MCF 10A (cell line): Measurements from ENCODE around the gene CALHM2. TPM values are rescaled to one million over a fixed set of nuclear protein-coding genes. Genes with fewer than 3 reads are reported as not detected.

Experiments used
- BruUV-seq: library from RNA; stranded (reverse); fragments of 400-500 nt; replicated peaks from 2 replicates; lab custom pipeline; 2021; lab: Mats Ljungman, UMichigan
- CTCF ChIA-PET: fragments of 300-600 bp; sonication (Branson Sonifier 250); formaldehyde crosslinking; extraction: SDS; loops from one replicate; lab custom pipeline; 2021; ENCODE audit warnings: antibody characterized with exemption, inconsistent platforms; lab: Yijun Ruan, JAX
- POLR2A ChIA-PET: fragments of 300-600, 350-650 bp; sonication (Branson Sonifier 250); formaldehyde crosslinking; extraction: SDS; loops from one replicate; lab custom pipeline; 2020; ENCODE audit warnings: antibody characterized with exemption, inconsistent platforms; lab: Yijun Ruan, JAX
- DNase-seq: peaks from one replicate; pipeline ENCODE4 v3.0.0-alpha.2; 2018; ENCODE audit not compliant: unreplicated experiment
- H3K27ac Mint-ChIP-seq: one replicate; pipeline ENCODE4 v1.8.0; 2022; ENCODE audit warnings: mild to moderate bottlenecking, low read depth, mixed read lengths; ENCODE audit not compliant: unreplicated experiment
- H3K27me3 Mint-ChIP-seq: one replicate; pipeline ENCODE4 v1.8.0; 2022; ENCODE audit warnings: mixed read lengths; ENCODE audit not compliant: insufficient read depth, unreplicated experiment
- H3K36me3 Mint-ChIP-seq: one replicate; pipeline ENCODE4 v1.8.0; 2022; ENCODE audit warnings: mild to moderate bottlenecking, moderate library complexity, mixed read lengths; ENCODE audit not compliant: insufficient read depth, unreplicated experiment
- H3K4me1 Mint-ChIP-seq: one replicate; pipeline ENCODE4 v1.8.0; 2022; ENCODE audit warnings: mixed read lengths; ENCODE audit not compliant: insufficient read depth, unreplicated experiment
- H3K4me3 Mint-ChIP-seq: one replicate; pipeline ENCODE4 v1.8.0; 2022; ENCODE audit warnings: mild to moderate bottlenecking, moderate library complexity, mixed read lengths; ENCODE audit not compliant: unreplicated experiment
- H3K9me3 Mint-ChIP-seq: one replicate; pipeline ENCODE4 v1.8.0; 2022; ENCODE audit warnings: mixed read lengths; ENCODE audit not compliant: unreplicated experiment
- intact Hi-C: fragments of 100-400 bp; cut with micrococcal nuclease; formaldehyde crosslinking; loops from 2 replicates; pipeline ENCODE4 v1.14.1; 2022
- total RNA-seq: library from RNA; stranded (reverse); gene quantifications from 2 replicates; pipeline ENCODE4 v1.2.3, GENCODE V29; 2022
- TF ChIP-seq, protein P1 (sequence below): fragments of 200-600 bp; IDR thresholded peaks from one replicate; pipeline ENCODE4 v1.8.0; 2022; ENCODE audit warnings: antibody characterized with exemption, mild to moderate bottlenecking; ENCODE audit not compliant: unreplicated experiment

CALHM2 gene
- total RNA-seq, 1 experiment from 2014 or later: 4.2 TPM

DNA sequence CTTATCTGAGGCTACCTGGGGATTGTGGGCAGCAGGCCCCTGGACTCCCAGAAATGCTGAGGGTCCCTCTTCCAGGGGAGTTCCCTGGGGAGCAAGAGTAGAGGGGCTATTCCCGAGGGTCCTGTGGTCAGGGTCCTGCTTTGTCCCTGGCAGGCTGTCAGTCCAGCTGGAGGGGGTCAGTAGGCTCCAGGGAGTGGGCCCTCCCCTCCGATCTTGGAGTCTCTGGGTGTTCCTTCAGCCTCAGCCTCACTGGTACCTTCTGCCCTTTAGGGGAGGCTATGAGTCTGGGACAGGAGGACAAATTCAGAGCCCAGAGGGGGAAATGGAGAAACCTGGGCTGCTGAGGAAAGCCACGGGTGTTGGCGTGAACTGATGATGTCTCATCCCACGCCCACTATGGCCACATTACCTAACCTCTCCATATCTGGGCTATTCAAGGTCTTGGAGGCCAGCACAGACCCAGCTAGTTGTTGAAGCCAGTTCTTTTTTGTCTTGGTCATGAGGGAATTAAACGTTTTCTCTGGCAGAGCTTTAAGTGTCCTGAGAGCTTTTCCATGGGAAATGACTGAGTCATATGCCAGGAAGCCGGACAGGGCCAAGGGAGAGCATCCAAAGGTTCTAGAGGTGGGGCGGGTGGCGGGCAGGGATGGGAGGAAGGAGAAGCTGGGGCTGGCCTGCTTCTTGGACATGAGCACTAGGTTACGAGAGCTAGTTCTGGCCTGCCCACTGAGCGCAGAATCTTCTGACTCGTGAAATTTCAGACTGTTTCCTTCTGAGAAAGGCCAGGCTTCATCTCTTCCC lies 6.2 kb downstream of the CALHM2 start:
- POLR2A ChIA-PET: interaction anchor here (0.6 to 2.2 kb wide), 2 partner anchors 11 to 39 kb away, joined by 3 to 5 read pairs; no protein-coding TSS in a partner anchor
- intact Hi-C loops: loop anchor here (5.0 kb wide), 1 partner anchor 36 kb away; no protein-coding TSS in a partner anchor
- H3K4me1 Mint-ChIP-seq: peaks cover 18% of the 10 kb centered on the region

DNA sequence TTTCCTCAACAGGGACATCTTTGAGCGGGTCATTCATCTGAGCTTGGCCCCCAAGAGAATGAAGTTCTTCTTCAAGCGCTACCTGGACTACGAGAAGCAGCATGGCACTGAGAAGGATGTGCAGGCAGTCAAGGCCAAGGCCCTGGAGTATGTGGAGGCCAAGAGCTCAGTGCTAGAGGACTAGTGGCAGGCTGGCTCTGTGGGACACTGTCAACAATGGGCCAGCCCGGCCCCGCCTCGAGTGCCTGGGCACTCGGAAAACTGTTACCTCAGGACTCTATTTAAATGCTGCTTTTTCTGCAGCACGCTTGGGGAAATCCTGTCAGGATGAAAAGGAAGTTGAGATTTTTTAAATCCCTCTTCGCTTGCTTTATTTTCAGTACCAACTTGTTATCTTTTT lies 6.8 kb downstream of the CALHM2 start:
- intact Hi-C loops: loop anchor here (5.0 kb wide), 1 partner anchor 37 kb away; no protein-coding TSS in a partner anchor
- Mint-ChIP-seq H3K27ac (peak overlapping the region; percentile 31), H3K27me3 (no peaks in the 10 kb centered on the region), H3K9me3 (no peaks in the 10 kb centered on the region), H3K4me3 (no peak overlapping the region), H3K4me1 (peaks cover 12% of the 10 kb centered on the region), H3K36me3 (peaks cover 84% of the 10 kb centered on the region)
- ChIA-PET POLR2A (no interaction called here), CTCF (interaction anchor here (0.6 kb wide), 2 partner anchors 42 to 1274 kb away, joined by 3 read pairs; no protein-coding TSS in a partner anchor)
- DNase-seq: no peak
- no TSS peak for BruUV-seq
- TF ChIP-seq, protein P1, sequence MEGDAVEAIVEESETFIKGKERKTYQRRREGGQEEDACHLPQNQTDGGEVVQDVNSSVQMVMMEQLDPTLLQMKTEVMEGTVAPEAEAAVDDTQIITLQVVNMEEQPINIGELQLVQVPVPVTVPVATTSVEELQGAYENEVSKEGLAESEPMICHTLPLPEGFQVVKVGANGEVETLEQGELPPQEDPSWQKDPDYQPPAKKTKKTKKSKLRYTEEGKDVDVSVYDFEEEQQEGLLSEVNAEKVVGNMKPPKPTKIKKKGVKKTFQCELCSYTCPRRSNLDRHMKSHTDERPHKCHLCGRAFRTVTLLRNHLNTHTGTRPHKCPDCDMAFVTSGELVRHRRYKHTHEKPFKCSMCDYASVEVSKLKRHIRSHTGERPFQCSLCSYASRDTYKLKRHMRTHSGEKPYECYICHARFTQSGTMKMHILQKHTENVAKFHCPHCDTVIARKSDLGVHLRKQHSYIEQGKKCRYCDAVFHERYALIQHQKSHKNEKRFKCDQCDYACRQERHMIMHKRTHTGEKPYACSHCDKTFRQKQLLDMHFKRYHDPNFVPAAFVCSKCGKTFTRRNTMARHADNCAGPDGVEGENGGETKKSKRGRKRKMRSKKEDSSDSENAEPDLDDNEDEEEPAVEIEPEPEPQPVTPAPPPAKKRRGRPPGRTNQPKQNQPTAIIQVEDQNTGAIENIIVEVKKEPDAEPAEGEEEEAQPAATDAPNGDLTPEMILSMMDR: no peak

More for the DNA sequence above, 6.2 kb downstream of the CALHM2 start:
- TSS peak; percentile 65 for BruUV-seq
- Mint-ChIP-seq H3K9me3 (no peaks in the 10 kb centered on the region), H3K27ac (peak overlapping the region; percentile 46), H3K4me3 (no peak overlapping the region), H3K36me3 (peaks cover 80% of the 10 kb centered on the region), H3K27me3 (no peaks in the 10 kb centered on the region)
- TF ChIP-seq, protein P1: no peak
- CTCF ChIA-PET: interaction anchor here (0.6 kb wide), 2 partner anchors 11 to 1275 kb away, joined by 3 read pairs; no protein-coding TSS in a partner anchor
- peak; percentile 51 for DNase-seq

DNA sequence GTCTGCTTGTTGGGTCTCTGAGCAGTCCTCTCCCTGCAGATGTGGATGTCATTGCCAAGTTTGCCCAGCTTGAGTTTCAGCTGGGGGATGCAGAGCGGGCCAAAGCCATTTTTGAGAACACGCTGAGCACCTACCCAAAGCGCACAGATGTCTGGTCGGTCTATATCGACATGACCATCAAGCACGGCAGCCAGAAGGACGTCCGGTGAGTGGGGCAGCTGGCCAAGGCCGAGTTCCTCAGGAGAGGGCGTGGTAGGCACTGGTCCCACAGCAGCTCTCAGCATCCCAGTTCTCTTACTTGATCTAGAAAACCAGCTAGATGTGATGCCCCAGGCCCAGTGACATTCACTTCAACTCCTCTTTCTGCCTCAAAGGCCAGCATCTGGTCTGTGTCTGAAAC lies 7.7 kb downstream of the CALHM2 start:
- Mint-ChIP-seq H3K27me3 (no peaks in the 10 kb centered on the region), H3K9me3 (no peaks in the 10 kb centered on the region), H3K27ac (no peak overlapping the region), H3K4me1 (peaks cover 10% of the 10 kb centered on the region), H3K36me3 (peaks cover 93% of the 10 kb centered on the region), H3K4me3 (no peak overlapping the region)
- ChIA-PET CTCF (no interaction called here), POLR2A (no interaction called here)
- intact Hi-C loops: no loop called here
- DNase-seq: no peak
- no TSS peak for BruUV-seq
- TF ChIP-seq, protein P1: no peak

DNA sequence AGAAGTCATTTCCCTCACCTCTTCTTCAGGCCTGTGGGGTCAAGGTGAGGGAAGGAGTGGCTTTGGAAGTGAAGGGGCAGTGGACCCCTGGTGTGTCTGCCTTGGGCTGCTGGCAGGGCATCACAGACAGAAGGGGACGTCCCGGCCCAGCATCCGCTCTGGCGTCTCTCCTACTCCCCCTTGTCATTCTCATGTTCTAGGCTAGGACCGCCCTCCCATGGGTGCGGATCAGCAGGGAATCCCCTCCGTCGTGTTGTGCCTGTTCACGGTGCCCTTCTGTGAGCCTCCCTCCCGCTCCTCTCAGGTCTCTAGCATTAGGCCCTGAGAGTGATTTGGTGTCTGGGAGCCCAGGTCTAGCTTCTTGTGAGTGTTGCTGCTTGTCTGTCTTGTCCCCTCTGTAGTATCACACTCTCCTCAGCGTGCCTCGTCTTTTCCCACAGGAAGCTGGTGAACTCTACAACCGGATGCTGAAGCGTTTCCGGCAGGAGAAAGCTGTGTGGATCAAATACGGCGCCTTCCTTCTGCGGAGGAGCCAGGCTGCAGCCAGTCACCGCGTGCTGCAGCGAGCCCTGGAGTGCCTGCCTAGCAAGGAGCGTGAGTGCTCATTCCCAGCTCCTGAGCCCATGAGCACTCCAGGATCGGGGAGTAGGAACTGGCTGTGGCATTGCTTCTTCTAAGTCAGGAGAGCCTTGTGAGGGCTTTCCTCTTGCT lies 8.5 kb downstream of the CALHM2 start:
- H3K27ac Mint-ChIP-seq: no peak overlapping the region
- no TSS peak for BruUV-seq
- H3K9me3 Mint-ChIP-seq: no peaks in the 10 kb centered on the region
- ChIA-PET CTCF (interaction anchor here (0.6 to 0.9 kb wide), 2 partner anchors 27 to 326 kb away, joined by 3 read pairs; no protein-coding TSS in a partner anchor), POLR2A (no interaction called here)
- TF ChIP-seq, protein P1: no peak
- H3K36me3 Mint-ChIP-seq: peaks cover 93% of the 10 kb centered on the region
- no peaks in the 10 kb centered on the region for H3K27me3 Mint-ChIP-seq
- peaks cover 3% of the 10 kb centered on the region for H3K4me1 Mint-ChIP-seq
- intact Hi-C loops: no loop called here
- DNase-seq: no peak
- H3K4me3 Mint-ChIP-seq: no peak overlapping the region
